Measurements from ENCODE around the gene ZHX3. TPM values are rescaled to one million over a fixed set of nuclear protein-coding genes. Genes with fewer than 3 reads are reported as not detected.

ZHX3 gene
- total and polyA plus RNA-seq, 2 of the 4 experiments (the other 2 are of a cell fraction), result 25.0 to 28.0 TPM

GRCh38 chr20:41356951-41357350 lies 39.4 kb upstream of the ZHX3 start:
- no peak overlapping the region for H3K18ac ChIP-seq (ENCODE audit: low read depth, low read length)
- H3K4me3 ChIP-seq (ENCODE audit: insufficient read depth, low read depth, low read length), result no peak overlapping the region
- no peak overlapping the region for H2BK20ac ChIP-seq (ENCODE audit: low read depth, low read length)
- no peak overlapping the region for H3K27ac ChIP-seq (ENCODE audit: insufficient read depth, low read length)
- no peak overlapping the region for H3K9ac ChIP-seq (ENCODE audit: low read depth, low read length)
- no peaks in the 10 kb centered on the region; the same call in 1 of the 2 replicates for H3K27me3 ChIP-seq (ENCODE audit: control insufficient read depth, insufficient read depth, low read length)
- no peak overlapping the region for H3K56ac ChIP-seq (ENCODE audit: extremely low read depth, insufficient read depth, low read length)
- no peak overlapping the region for H3K4ac ChIP-seq (ENCODE audit: low read depth, low read length)
- H2AFZ ChIP-seq (replicated peaks; ENCODE audit: low read length, poor library complexity), result peak overlapping the region; percentile 44
- H2BK5ac ChIP-seq (ENCODE audit: low read depth, low read length, poor library complexity, severe bottlenecking), result no peak overlapping the region
- dilution Hi-C loops (cut with HindIII; ENCODE audit: low sequenced_read_pairs, unreplicated experiment), result no loop called here
- no peaks in the 10 kb centered on the region for H3K4me1 ChIP-seq (ENCODE audit: control insufficient read depth, insufficient read depth, low read length)
- H3K4me2 ChIP-seq (ENCODE audit: low read depth, low read length), result no peak overlapping the region
- ChIA-PET POLR2A (ENCODE audit: unreplicated experiment) (no interaction called here), CTCF (no interaction called here)
- H3K36me3 ChIP-seq (ENCODE audit: control insufficient read depth, insufficient read depth, low read length), result no peaks in the 10 kb centered on the region
- no peak overlapping the region for H2AK5ac ChIP-seq (ENCODE audit: low read depth, low read length)
- intact Hi-C loops (cut with micrococcal nuclease), result no loop called here
- H2BK120ac ChIP-seq (ENCODE audit: low read depth, low read length), result no peak overlapping the region
- no peak overlapping the region for H2BK15ac ChIP-seq (ENCODE audit: low read depth, low read length)
- no TSS peak for BruUV-seq (replicated peaks)
- no peaks in the 10 kb centered on the region for H3K79me1 ChIP-seq (ENCODE audit: low read depth in 1 of 2, low read length in 2 of 2)
- no peak overlapping the region for H4K91ac ChIP-seq (ENCODE audit: insufficient read depth, low read depth, low read length)
- H3K9me3 ChIP-seq (ENCODE audit: control insufficient read depth, insufficient read depth, low read length), result no peaks in the 10 kb centered on the region
- H3K9me1 ChIP-seq (ENCODE audit: insufficient read depth, low read length), result no peaks in the 10 kb centered on the region
- no peak for TF ChIP-seq CTCF (conservative IDR thresholded peaks at IDR 0.05; ENCODE audit: low read depth, low read length)
- TF ChIP-seq POLR2A (IDR thresholded peaks at IDR 0.05; ENCODE audit: low read depth, low read length), result no peak
- no peak for TF ChIP-seq MAZ (IDR thresholded peaks at IDR 0.05; ENCODE audit: borderline replicate concordance, low read depth, low read length)
- no peak for TF ChIP-seq MAFK (IDR thresholded peaks at IDR 0.05; ENCODE audit: low read depth, low read length)
- no peak for TF ChIP-seq MXI1 (IDR thresholded peaks at IDR 0.05; ENCODE audit: borderline replicate concordance, low read depth, low read length)
- no peak for TF ChIP-seq RAD21 (IDR thresholded peaks at IDR 0.05; ENCODE audit: low read length)
- no peak for TF ChIP-seq FOS (IDR thresholded peaks at IDR 0.05; ENCODE audit: low read depth, low read length)
- no peak for TF ChIP-seq CEBPB (IDR thresholded peaks at IDR 0.05; ENCODE audit: low read depth, low read length)
- no peak for TF ChIP-seq NFE2L2 (IDR thresholded peaks at IDR 0.05; ENCODE audit: low read depth, low read length)
- no peak for TF ChIP-seq RCOR1 (IDR thresholded peaks at IDR 0.05; ENCODE audit: insufficient replicate concordance, low read length)
- no peak for TF ChIP-seq RFX5 (IDR thresholded peaks at IDR 0.05; ENCODE audit: low read depth, low read length)
- no peak for TF ChIP-seq BHLHE40 (IDR thresholded peaks at IDR 0.05; ENCODE audit: low read depth, low read length)
- TF ChIP-seq SMC3 (IDR thresholded peaks at IDR 0.05; ENCODE audit: low read depth, low read length), result no peak
- TF ChIP-seq, protein P1, sequence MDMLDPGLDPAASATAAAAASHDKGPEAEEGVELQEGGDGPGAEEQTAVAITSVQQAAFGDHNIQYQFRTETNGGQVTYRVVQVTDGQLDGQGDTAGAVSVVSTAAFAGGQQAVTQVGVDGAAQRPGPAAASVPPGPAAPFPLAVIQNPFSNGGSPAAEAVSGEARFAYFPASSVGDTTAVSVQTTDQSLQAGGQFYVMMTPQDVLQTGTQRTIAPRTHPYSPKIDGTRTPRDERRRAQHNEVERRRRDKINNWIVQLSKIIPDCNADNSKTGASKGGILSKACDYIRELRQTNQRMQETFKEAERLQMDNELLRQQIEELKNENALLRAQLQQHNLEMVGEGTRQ (IDR thresholded peaks at IDR 0.05; ENCODE audit: low read depth, low read length), result no peak
- TF ChIP-seq ELK1 (IDR thresholded peaks at IDR 0.05; ENCODE audit: borderline replicate concordance, low read depth, low read length), result no peak
- TF ChIP-seq CHD1 (IDR thresholded peaks at IDR 0.05; ENCODE audit: low read depth, low read length), result no peak
- no peak overlapping the region for H3K23ac ChIP-seq (ENCODE audit: low read depth, low read length)
- H3K14ac ChIP-seq (replicated peaks; ENCODE audit: low read depth, low read length), result no peak overlapping the region
- in situ Hi-C loops (cut with MboI; ENCODE audit: low sequenced_read_pairs), result no loop called here
- no peak for ATAC-seq (ENCODE audit: low read depth)
- 69% methylated on average over 3 of the region's 13 CpGs; no CpG with 5 or more reads in 1 of the 2 experiments for WGBS, 2 experiments (ENCODE audit: extremely low coverage in 2 of 2, insufficient read length in 1 of 2)
- no peak overlapping the region for H4K8ac ChIP-seq (ENCODE audit: low read depth in 2 of 2, low read length in 2 of 2)
- no peak overlapping the region for H2AK9ac ChIP-seq (replicated peaks; ENCODE audit: low read depth, low read length, poor library complexity)
- H4K5ac ChIP-seq (ENCODE audit: low read depth, low read length), result no peak overlapping the region
- DNase-seq, result no peak
- no peaks in the 10 kb centered on the region for H4K20me1 ChIP-seq (ENCODE audit: insufficient read depth, low read length)
